Calu3 (cell line): Measurements from ENCODE around the gene MX1. TPM values are rescaled to one million over a fixed set of nuclear protein-coding genes. Genes with fewer than 3 reads are reported as not detected.

Source experiments
- BruUV-seq: library from RNA; stranded (reverse); fragments of 400-500 nt; replicated peaks from 2 replicates; lab custom pipeline; 2021; lab: Mats Ljungman, UMichigan
- CTCF ChIA-PET: fragments of 300-600 bp; sonication (Branson Sonifier 250); formaldehyde crosslinking; loops from one replicate; lab custom pipeline; 2022; ENCODE audit warnings: antibody characterized with exemption; lab: Charles Lee
- DNase-seq: peaks from one replicate; pipeline ENCODE4 v3.0.0; 2022
- H3K27ac Mint-ChIP-seq: one replicate; pipeline ENCODE4 v1.8.0; 2022; ENCODE audit warnings: mixed read lengths; ENCODE audit not compliant: unreplicated experiment
- H3K27me3 Mint-ChIP-seq: one replicate; pipeline ENCODE4 v1.8.0; 2022; ENCODE audit warnings: mixed read lengths; ENCODE audit not compliant: unreplicated experiment
- H3K36me3 Mint-ChIP-seq: one replicate; pipeline ENCODE4 v1.8.0; 2022; ENCODE audit warnings: mild to moderate bottlenecking, moderate library complexity, mixed read lengths; ENCODE audit not compliant: insufficient read depth, unreplicated experiment
- H3K4me1 Mint-ChIP-seq: one replicate; pipeline ENCODE4 v1.8.0; 2022; ENCODE audit warnings: mild to moderate bottlenecking, low read depth, mixed read lengths; ENCODE audit not compliant: unreplicated experiment
- H3K4me3 Mint-ChIP-seq: one replicate; pipeline ENCODE4 v1.8.0; 2022; ENCODE audit warnings: mild to moderate bottlenecking, low read depth, moderate library complexity, mixed read lengths; ENCODE audit not compliant: unreplicated experiment
- H3K9me3 Mint-ChIP-seq: one replicate; pipeline ENCODE4 v1.8.0; 2022; ENCODE audit warnings: low read depth, mixed read lengths; ENCODE audit not compliant: unreplicated experiment
- CTCF ChIP-seq: fragments of 200-600 bp; IDR thresholded peaks from one replicate; pipeline ENCODE4 v1.8.0; 2022; ENCODE audit warnings: antibody characterized with exemption; ENCODE audit not compliant: unreplicated experiment
- intact Hi-C: fragments of 100-400 bp; cut with micrococcal nuclease; formaldehyde crosslinking; loops from one replicate; pipeline ENCODE4 v1.10.0; 2022; ENCODE audit not compliant: unreplicated experiment
- total RNA-seq: library from RNA; stranded (reverse); gene quantifications from 2 replicates; pipeline ENCODE4 v1.2.3, GENCODE V29; 2022

Gene MX1
- total RNA-seq, 1 experiment from 2014 or later = 175 TPM

GRCh38 chr21:41429305-41429704, 3.3 kb downstream of the MX1 start:
- H3K4me1 Mint-ChIP-seq = no peaks in the 10 kb centered on the region
- no peaks in the 10 kb centered on the region for H3K27me3 Mint-ChIP-seq
- CTCF ChIA-PET = interaction anchor here (0.7 kb wide), 1 partner anchor 200 kb away, joined by 4 read pairs; no protein-coding TSS in a partner anchor
- no peak overlapping the region for H3K27ac Mint-ChIP-seq
- TF ChIP-seq CTCF = no peak
- no TSS peak for BruUV-seq
- peaks cover 10% of the 10 kb centered on the region for H3K36me3 Mint-ChIP-seq
- no peak for DNase-seq
- intact Hi-C loops = no loop called here
- no peak overlapping the region for H3K4me3 Mint-ChIP-seq
- no peaks in the 10 kb centered on the region for H3K9me3 Mint-ChIP-seq

GRCh38 chr21:41429925-41430491, 4.0 kb downstream of the MX1 start:
- no peak for DNase-seq
- Mint-ChIP-seq H3K4me3 (no peak overlapping the region), H3K4me1 (no peaks in the 10 kb centered on the region), H3K36me3 (peaks cover 11% of the 10 kb centered on the region), H3K27me3 (no peaks in the 10 kb centered on the region), H3K27ac (no peak overlapping the region), H3K9me3 (peaks cover under 1% of the 10 kb centered on the region)
- BruUV-seq = no TSS peak
- TF ChIP-seq CTCF = no peak
- CTCF ChIA-PET = interaction anchor here (0.7 kb wide), 1 partner anchor 200 kb away, joined by 4 read pairs; no protein-coding TSS in a partner anchor
- intact Hi-C loops = no loop called here

GRCh38 chr21:41431788-41432548, 5.9 kb downstream of the MX1 start:
- no peak overlapping the region for H3K4me3 Mint-ChIP-seq
- peaks cover 12% of the 10 kb centered on the region for H3K36me3 Mint-ChIP-seq
- BruUV-seq = no TSS peak
- no peak overlapping the region for H3K27ac Mint-ChIP-seq
- CTCF ChIA-PET = no interaction called here
- no peak for DNase-seq
- no peaks in the 10 kb centered on the region for H3K4me1 Mint-ChIP-seq
- no peak for TF ChIP-seq CTCF
- peaks cover 4% of the 10 kb centered on the region for H3K9me3 Mint-ChIP-seq
- intact Hi-C loops = no loop called here
- no peaks in the 10 kb centered on the region for H3K27me3 Mint-ChIP-seq

- intact Hi-C loops = no loop called here
- Mint-ChIP-seq H3K36me3 (peaks cover 12% of the 10 kb centered on the region), H3K4me3 (no peak overlapping the region), H3K9me3 (peaks cover 4% of the 10 kb centered on the region), H3K27ac (no peak overlapping the region), H3K27me3 (no peaks in the 10 kb centered on the region), H3K4me1 (no peaks in the 10 kb centered on the region)
- DNase-seq = no peak
- TF ChIP-seq CTCF = no peak
- BruUV-seq = no TSS peak
- CTCF ChIA-PET = no interaction called here
Measured at GRCh38 chr21:41432562-41433460, 6.8 kb downstream of the MX1 start.
